Endothelial cell (in vitro differentiated cells): ENCODE results near the gene DAD1. TPM values are rescaled to one million over a fixed set of nuclear protein-coding genes. Genes with fewer than 3 reads are reported as not detected.
A peak's percentile ranks its signal among the peaks of the same experiment; 100 is the strongest.

ENCODE experiments used
- DNase-seq: peaks from one replicate; pipeline ENCODE4 v3.0.0; 2021; ENCODE audit warnings: low spot score
- H3K27ac Mint-ChIP-seq: one replicate; pipeline ENCODE4 v1.8.0; 2021; ENCODE audit warnings: mixed read lengths, inconsistent platforms; ENCODE audit not compliant: unreplicated experiment
- H3K27me3 Mint-ChIP-seq: one replicate; pipeline ENCODE4 v1.8.0; 2021; ENCODE audit warnings: mild to moderate bottlenecking, moderate library complexity, mixed read lengths, inconsistent platforms; ENCODE audit not compliant: unreplicated experiment
- H3K36me3 Mint-ChIP-seq: one replicate; pipeline ENCODE4 v1.8.0; 2021; ENCODE audit warnings: mild to moderate bottlenecking, low read depth, mixed read lengths, inconsistent platforms; ENCODE audit not compliant: unreplicated experiment
- H3K4me1 Mint-ChIP-seq: one replicate; pipeline ENCODE4 v1.8.0; 2021; ENCODE audit warnings: mild to moderate bottlenecking, mixed read lengths, inconsistent platforms; ENCODE audit not compliant: unreplicated experiment
- H3K4me3 Mint-ChIP-seq: one replicate; pipeline ENCODE4 v1.8.0; 2021; ENCODE audit warnings: mild to moderate bottlenecking, mixed read lengths, inconsistent platforms; ENCODE audit not compliant: unreplicated experiment
- H3K9me3 Mint-ChIP-seq: one replicate; pipeline ENCODE4 v1.8.0; 2021; ENCODE audit warnings: mixed read lengths, inconsistent platforms; ENCODE audit not compliant: unreplicated experiment
- total RNA-seq: library from RNA; stranded (reverse); fragmentation: NEBNext Ultra II Directional; extraction: Animal tissue kit (Norgen Biotek cat#: 25700); gene quantifications from one replicate; pipeline ENCODE4 v1.2.1, GENCODE V29; 2021; ENCODE audit not compliant: unreplicated experiment
- TF ChIP-seq, protein P1 (sequence below): fragments of 200-600 bp; sonication (generic); IDR thresholded peaks from one replicate; pipeline ENCODE4 v1.5.0; 2021; ENCODE audit warnings: antibody characterized with exemption; ENCODE audit not compliant: unreplicated experiment

The DAD1 gene
- total RNA-seq, 1 donor from 2014 or later: 250 TPM

DNA sequence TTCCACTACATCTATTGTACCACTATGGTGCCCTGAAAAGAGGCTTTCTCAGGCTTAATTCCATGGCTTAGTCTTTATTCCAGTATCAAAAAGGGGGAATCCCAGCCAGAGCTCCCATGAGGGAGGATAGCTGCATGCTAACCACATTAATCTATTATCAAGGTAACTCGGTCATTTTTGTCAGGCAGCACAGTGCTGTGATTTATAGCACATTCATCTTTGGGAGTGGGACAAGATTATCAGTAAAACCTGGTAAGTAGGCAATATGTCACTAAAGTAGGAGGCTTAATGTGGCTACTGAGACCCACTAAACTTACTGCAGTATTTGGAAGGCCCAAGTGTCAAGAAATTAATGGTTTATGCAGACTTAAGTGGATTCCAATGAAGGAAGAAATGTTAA, 58.9 kb downstream of the DAD1 start:
- no peaks in the 10 kb centered on the region for H3K9me3 Mint-ChIP-seq
- no peaks in the 10 kb centered on the region for H3K36me3 Mint-ChIP-seq
- H3K4me1 Mint-ChIP-seq: peaks cover 21% of the 10 kb centered on the region
- DNase-seq: no peak
- TF ChIP-seq, protein P1, sequence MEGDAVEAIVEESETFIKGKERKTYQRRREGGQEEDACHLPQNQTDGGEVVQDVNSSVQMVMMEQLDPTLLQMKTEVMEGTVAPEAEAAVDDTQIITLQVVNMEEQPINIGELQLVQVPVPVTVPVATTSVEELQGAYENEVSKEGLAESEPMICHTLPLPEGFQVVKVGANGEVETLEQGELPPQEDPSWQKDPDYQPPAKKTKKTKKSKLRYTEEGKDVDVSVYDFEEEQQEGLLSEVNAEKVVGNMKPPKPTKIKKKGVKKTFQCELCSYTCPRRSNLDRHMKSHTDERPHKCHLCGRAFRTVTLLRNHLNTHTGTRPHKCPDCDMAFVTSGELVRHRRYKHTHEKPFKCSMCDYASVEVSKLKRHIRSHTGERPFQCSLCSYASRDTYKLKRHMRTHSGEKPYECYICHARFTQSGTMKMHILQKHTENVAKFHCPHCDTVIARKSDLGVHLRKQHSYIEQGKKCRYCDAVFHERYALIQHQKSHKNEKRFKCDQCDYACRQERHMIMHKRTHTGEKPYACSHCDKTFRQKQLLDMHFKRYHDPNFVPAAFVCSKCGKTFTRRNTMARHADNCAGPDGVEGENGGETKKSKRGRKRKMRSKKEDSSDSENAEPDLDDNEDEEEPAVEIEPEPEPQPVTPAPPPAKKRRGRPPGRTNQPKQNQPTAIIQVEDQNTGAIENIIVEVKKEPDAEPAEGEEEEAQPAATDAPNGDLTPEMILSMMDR: no peak
- H3K27ac Mint-ChIP-seq: no peak overlapping the region
- H3K4me3 Mint-ChIP-seq: no peak overlapping the region
- no peaks in the 10 kb centered on the region for H3K27me3 Mint-ChIP-seq

DNA sequence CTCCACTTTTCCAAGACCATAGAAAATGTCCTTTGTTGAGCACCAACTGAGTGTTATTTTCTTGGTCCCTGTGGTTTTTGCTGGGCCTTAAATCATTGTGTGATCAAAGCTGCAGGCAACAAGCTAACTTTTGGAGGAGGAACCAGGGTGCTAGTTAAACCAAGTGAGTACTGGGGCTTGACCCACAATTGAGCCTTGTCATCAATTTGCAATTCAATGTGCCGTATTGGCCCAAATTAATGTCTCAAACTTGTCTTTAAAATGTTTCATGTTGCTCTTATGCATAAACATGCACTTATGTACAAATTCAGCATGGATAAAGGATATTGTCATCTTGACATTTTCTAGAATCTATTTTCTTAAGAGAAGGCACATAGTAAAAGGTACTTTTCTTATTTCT, 62.3 kb downstream of the DAD1 start:
- DNase-seq: no peak
- H3K4me1 Mint-ChIP-seq: peaks cover 25% of the 10 kb centered on the region
- H3K4me3 Mint-ChIP-seq: no peak overlapping the region
- TF ChIP-seq, protein P1: no peak
- no peaks in the 10 kb centered on the region for H3K27me3 Mint-ChIP-seq
- H3K9me3 Mint-ChIP-seq: no peaks in the 10 kb centered on the region
- H3K27ac Mint-ChIP-seq: no peak overlapping the region
- no peaks in the 10 kb centered on the region for H3K36me3 Mint-ChIP-seq

DNA sequence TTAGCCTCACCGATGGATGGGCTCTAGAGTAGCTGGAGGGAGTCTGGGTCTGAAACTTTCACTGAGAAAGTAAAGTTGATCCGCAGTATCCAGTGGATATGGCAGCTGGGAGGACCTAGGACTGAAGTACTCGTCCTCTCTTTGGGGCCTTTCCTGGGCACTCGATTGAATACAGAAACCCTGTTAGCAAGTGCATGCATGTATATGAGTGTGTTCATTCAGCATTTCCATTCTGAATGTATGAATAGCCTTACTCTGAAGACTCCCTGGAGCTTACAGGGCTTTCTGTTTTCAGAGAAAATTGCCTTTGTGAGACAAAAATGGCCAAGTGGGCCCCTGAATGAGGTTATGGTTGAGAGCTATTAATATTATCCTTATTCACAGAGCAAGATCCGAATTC, 62.8 kb downstream of the DAD1 start:
- no peaks in the 10 kb centered on the region for H3K27me3 Mint-ChIP-seq
- peaks cover 23% of the 10 kb centered on the region for H3K4me1 Mint-ChIP-seq
- no peak overlapping the region for H3K4me3 Mint-ChIP-seq
- DNase-seq: no peak
- TF ChIP-seq, protein P1: no peak
- no peaks in the 10 kb centered on the region for H3K36me3 Mint-ChIP-seq
- no peaks in the 10 kb centered on the region for H3K9me3 Mint-ChIP-seq
- H3K27ac Mint-ChIP-seq: no peak overlapping the region

DNA sequence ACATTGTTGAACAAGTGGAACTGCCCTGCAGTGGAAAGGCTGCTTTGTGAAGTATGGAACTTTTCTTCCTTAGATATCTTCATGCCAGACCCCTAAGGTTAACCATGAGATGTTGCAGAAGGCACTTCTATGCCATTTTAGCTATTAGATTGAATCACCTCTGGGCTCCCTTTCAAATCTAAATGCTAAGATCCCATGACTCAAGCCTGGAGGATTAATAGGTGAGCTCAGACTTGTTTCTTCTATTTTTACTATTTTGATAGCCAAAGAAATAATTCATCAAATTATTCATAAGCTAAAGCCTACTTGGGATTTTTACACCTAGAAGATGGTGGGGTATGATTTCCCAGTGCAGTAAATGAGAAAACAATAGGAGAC, 64.3 kb downstream of the DAD1 start:
- Mint-ChIP-seq H3K27me3 (no peaks in the 10 kb centered on the region), H3K9me3 (no peaks in the 10 kb centered on the region), H3K27ac (no peak overlapping the region), H3K36me3 (no peaks in the 10 kb centered on the region), H3K4me1 (peaks cover 19% of the 10 kb centered on the region), H3K4me3 (no peak overlapping the region)
- no peak for DNase-seq
- TF ChIP-seq, protein P1: no peak

DNA sequence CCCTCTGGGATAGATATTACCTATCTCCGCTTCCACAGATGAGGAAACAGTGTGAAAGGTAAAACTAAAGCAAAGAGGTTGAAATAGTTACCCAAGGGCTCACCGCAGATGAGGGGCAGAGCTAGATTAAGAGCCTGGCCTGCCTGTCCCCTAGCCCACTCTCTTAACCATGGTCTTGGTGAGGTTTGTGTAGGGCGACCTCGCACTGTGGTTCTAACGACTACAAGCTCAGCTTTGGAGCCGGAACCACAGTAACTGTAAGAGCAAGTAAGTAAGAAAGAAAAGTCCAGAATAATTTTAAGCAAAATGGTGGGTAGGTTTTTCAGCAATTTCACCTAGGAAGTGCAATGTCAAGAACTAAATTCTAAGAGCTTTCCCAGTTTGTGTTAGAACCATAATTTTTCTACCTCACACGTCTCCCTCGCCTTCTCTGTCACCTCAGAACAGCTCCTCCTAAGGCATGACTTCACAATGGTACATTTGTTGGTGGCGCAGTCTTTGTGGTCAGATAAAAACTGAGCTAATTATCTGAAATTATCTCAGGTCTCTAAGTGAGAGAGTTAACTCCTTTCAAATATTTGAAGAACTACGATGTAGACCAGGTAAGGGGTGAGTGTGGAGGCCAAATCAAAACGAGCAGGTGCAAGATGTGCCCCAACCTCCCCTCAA, 64.8 kb downstream of the DAD1 start:
- Mint-ChIP-seq H3K36me3 (no peaks in the 10 kb centered on the region), H3K9me3 (no peaks in the 10 kb centered on the region), H3K27me3 (no peaks in the 10 kb centered on the region), H3K27ac (peak overlapping the region; percentile 36), H3K4me3 (no peak overlapping the region), H3K4me1 (peaks cover 19% of the 10 kb centered on the region)
- TF ChIP-seq, protein P1: no peak
- DNase-seq: no peak
